ENCODE measurements around the gene COL5A1. TPM values are rescaled to one million over a fixed set of nuclear protein-coding genes. Genes with fewer than 3 reads are reported as not detected.

COL5A1 gene
- total RNA-seq, 1 donor from 2014 or later, result 1,552 TPM

GRCh38 chr9:134689321-134690181, 47.9 kb downstream of the COL5A1 start:
- Mint-ChIP-seq H3K27ac (ENCODE audit: unreplicated experiment) (peak overlapping the region; percentile 31), H3K9me3 (ENCODE audit: unreplicated experiment) (no peaks in the 10 kb centered on the region), H3K4me1 (ENCODE audit: unreplicated experiment) (peaks cover 39% of the 10 kb centered on the region), H3K36me3 (ENCODE audit: unreplicated experiment) (peaks cover 23% of the 10 kb centered on the region), H3K27me3 (ENCODE audit: unreplicated experiment) (no peaks in the 10 kb centered on the region), H3K4me3 (ENCODE audit: unreplicated experiment) (no peak overlapping the region)
- TF ChIP-seq CTCF (IDR thresholded peaks at IDR 0.05), result peak; percentile 84
- no peak for DNase-seq (ENCODE audit: extremely low spot score, unreplicated experiment)

DNA sequence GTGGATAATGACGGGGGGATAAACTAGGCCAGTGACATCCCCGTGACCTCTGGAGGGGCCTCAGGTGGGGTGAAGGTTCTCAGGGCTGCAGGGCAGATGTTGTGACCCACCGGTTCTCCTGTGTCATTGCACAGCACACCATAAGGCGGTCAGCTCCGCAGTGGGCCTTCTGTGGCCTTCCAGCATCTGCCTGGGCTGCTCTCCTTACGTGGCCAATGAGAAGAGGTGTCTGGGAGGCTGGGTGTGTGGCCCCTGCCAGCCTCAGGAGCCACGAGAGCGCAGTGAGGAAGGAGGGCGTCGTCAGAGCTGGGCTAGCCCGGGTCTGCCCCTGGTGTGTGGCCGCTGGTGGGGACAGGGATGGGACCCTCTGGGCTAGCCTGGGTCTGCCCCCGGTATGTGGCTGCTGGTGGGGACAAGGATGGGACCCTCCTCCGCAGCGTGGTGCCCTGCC, 48.7 kb downstream of the COL5A1 start:
- no peak for TF ChIP-seq CTCF (IDR thresholded peaks at IDR 0.05)
- no peak for DNase-seq (ENCODE audit: extremely low spot score, unreplicated experiment)
- H3K36me3 Mint-ChIP-seq (ENCODE audit: unreplicated experiment), result peaks cover 23% of the 10 kb centered on the region
- H3K4me1 Mint-ChIP-seq (ENCODE audit: unreplicated experiment), result peaks cover 39% of the 10 kb centered on the region
- H3K9me3 Mint-ChIP-seq (ENCODE audit: unreplicated experiment), result no peaks in the 10 kb centered on the region
- H3K27me3 Mint-ChIP-seq (ENCODE audit: unreplicated experiment), result no peaks in the 10 kb centered on the region
- H3K27ac Mint-ChIP-seq (ENCODE audit: unreplicated experiment), result peak overlapping the region; percentile 72
- no peak overlapping the region for H3K4me3 Mint-ChIP-seq (ENCODE audit: unreplicated experiment)

DNA sequence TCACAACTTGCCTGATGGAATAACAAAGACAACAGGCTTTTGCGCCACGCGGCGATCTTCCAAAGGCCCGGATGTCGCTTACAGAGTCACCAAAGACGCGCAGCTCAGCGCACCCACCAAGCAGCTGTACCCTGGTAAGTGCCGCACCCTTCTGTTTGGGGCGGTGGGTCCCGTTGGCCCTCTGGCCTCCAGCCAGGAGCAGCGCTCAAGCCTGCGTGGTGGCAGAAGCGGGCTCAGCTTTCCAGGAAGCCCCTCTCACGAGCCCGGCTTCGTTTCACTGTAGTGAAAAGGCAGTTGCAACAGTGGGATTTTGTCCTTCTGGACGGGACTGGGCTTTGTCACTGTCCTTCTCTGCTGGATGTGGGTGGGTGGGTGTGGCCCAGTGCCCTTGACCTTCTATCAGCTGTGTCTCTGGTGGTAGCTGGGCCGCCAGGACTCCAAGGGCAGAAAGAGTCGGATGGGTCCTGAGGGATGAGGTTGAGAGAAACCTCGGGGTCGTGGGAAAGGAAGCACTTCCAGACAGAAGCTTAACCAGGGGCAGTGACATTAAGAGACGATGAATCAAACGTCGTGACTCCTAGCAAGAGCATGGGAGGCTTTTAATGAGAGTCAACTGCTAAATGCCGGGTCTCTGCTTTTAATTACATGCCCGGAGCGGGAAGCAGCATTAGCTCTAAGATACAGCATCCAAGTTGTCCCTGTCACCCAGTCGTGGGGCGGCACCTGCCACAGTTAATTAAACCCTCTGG, 49.5 kb downstream of the COL5A1 start:
- Mint-ChIP-seq H3K9me3 (ENCODE audit: unreplicated experiment) (no peaks in the 10 kb centered on the region), H3K4me1 (ENCODE audit: unreplicated experiment) (peaks cover 39% of the 10 kb centered on the region), H3K27ac (ENCODE audit: unreplicated experiment) (peak overlapping the region; percentile 72), H3K4me3 (ENCODE audit: unreplicated experiment) (no peak overlapping the region), H3K36me3 (ENCODE audit: unreplicated experiment) (peaks cover 23% of the 10 kb centered on the region), H3K27me3 (ENCODE audit: unreplicated experiment) (no peaks in the 10 kb centered on the region)
- DNase-seq (ENCODE audit: extremely low spot score, unreplicated experiment), result no peak
- TF ChIP-seq CTCF (IDR thresholded peaks at IDR 0.05), result no peak

DNA sequence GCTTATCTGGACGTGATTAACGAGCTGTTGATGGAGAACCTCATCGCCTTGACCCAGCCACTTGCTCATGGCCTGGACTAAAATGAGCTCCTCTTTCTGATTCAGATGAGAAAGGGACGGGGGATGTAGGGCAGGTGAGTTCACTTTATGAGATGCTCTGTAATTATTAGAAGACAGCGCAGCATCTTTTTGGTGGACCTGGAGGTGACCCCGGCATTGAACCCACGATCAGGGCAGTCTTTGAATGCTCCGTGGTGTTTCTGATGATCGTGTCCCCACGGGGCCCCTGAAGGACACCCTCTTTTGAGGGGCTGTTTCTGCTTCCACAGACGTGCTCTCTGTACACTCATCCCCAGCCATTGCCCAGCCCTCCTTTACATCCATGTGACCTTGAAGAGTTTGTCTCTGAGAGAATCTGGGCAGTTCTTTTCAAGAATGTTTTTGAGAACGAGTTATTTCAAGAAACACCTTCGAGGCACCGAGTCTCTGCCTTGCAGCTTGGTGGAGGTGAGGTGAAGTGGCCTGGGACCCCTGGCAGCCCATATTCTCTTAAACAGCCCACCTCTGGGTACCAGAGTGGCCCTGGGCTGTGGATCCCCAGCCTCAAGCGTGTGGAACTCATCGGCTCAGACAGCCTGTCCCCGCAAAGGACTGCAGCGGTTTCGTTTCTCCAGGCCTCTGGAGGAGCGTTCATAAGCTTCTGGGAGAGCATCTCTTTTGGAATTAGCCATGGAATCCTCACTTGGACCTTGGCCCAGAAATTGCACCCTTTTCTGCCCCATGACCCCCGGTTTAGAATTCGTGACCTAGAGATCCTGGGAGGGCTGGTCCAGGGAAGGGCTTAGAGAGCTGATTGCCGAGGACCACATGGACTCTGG, 50.3 kb downstream of the COL5A1 start:
- Mint-ChIP-seq H3K27ac (ENCODE audit: unreplicated experiment) (peak overlapping the region; percentile 72), H3K27me3 (ENCODE audit: unreplicated experiment) (no peaks in the 10 kb centered on the region), H3K4me1 (ENCODE audit: unreplicated experiment) (peaks cover 39% of the 10 kb centered on the region), H3K4me3 (ENCODE audit: unreplicated experiment) (no peak overlapping the region), H3K36me3 (ENCODE audit: unreplicated experiment) (peaks cover 23% of the 10 kb centered on the region), H3K9me3 (ENCODE audit: unreplicated experiment) (no peaks in the 10 kb centered on the region)
- no peak for TF ChIP-seq CTCF (IDR thresholded peaks at IDR 0.05)
- DNase-seq (ENCODE audit: extremely low spot score, unreplicated experiment), result no peak

Data from osteocyte (in vitro differentiated cells).